Activated CD8-positive, alpha-beta memory T cell treated with anti-CD3 and anti-CD28 coated beads, Interleukin-2, amount 50 U/mL, for 48 hours (primary cell): Measurements from ENCODE around the gene USP10.
"Not testable (repeated sequence)": the region's sequence is repeated elsewhere in the genome, so short reads cannot be mapped to it uniquely, and the experiment has no call there.

ENCODE experiments used
- DNase-seq: peaks from one replicate; pipeline ENCODE4 v3.0.0-alpha.2; 2020

USP10 gene

DNA sequence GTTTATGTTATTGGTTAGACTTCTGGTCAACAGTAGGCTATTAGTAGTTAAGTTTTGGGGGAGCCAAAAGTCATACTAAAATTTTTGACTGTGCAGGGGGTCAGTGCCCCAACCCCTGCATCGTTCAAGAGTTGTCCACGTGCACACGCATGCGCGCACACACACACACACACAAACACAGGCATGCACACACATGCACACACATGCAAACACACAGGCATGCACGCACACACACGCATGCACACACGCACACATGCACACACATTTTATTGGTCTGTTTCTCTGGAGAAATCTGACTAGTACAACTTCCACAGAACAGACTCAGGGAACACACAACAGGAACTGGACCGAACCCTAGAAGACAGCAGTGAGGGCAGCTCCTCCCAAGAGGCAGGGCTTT is 24.4 kb upstream of the USP10 start:
- no peak for DNase-seq

DNA sequence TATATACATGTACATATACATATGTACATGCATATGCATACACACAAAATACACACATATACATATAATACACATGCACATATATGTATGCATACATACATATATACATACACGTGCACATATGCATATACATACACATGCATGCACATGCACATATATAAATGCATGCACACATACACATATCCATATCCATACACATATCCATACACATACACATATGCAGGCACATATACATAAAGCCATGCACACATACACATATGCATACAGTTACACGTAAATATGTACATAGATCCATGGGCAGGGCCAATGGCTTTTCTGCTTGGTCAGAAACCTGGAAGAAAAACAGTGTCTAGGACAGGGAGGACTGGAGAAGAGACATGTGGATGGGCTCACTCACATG is 23.9 kb upstream of the USP10 start:
- no peak for DNase-seq

GRCh38 chr16:84677017-84677803 is 22.6 kb upstream of the USP10 start:
- DNase-seq, result no peak

- no peak for DNase-seq
Observed at GRCh38 chr16:84677849-84678248, 22.0 kb upstream of the USP10 start.

DNA sequence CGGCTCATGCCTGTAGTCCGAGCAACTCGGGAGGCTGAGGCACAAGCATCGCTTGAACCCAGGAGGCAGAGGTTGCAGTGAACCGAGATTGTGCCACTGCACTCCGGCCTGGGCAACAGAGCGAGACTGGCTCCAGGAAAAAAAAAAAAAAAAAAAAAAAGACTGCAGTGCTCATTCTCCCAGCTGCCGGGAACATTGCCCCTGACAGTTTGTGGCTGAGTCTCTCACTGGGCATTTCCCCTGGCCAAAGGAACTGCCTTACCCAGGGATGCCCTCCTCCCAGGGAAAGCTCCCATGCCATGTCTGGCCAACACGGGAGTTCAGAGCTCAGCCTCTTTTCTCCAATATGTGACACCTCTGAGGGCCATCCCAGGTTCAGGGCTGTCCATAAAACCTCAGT is 21.3 kb upstream of the USP10 start:
- no peak for DNase-seq

DNA sequence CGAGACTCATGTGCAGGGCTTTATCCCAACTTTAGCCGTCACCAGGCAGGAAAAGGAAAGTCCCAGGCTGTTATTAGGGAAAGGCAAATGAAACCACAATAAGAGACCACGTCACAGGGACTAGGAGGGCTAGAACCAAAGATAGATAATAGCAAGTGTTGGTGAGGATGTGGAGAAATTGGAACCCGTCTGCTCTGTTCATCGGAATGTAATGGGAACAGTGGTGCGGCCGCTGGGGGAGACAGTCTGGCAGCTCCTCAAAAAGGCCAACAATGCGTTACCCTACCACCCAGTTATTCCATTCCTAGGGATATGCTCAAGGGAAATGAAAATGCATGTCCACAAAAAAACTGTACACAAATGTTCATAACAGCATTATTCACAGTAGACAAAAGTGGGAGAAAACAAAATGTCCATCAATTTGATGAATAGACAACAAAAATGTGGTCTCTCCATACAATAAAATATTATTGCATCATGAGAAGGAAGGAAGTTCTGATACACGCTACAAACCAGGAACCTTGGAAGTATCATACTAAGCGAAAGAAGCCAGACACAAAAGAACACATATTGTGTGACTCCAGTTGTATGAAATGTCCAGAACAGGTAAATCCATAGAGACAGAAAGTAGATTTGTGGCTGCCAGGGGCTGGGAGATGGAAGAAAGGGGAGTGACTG is 19.5 kb upstream of the USP10 start:
- no peak for DNase-seq

- DNase-seq, result no peak
Observed at GRCh38 chr16:84680843-84681629, 18.8 kb upstream of the USP10 start.

DNA sequence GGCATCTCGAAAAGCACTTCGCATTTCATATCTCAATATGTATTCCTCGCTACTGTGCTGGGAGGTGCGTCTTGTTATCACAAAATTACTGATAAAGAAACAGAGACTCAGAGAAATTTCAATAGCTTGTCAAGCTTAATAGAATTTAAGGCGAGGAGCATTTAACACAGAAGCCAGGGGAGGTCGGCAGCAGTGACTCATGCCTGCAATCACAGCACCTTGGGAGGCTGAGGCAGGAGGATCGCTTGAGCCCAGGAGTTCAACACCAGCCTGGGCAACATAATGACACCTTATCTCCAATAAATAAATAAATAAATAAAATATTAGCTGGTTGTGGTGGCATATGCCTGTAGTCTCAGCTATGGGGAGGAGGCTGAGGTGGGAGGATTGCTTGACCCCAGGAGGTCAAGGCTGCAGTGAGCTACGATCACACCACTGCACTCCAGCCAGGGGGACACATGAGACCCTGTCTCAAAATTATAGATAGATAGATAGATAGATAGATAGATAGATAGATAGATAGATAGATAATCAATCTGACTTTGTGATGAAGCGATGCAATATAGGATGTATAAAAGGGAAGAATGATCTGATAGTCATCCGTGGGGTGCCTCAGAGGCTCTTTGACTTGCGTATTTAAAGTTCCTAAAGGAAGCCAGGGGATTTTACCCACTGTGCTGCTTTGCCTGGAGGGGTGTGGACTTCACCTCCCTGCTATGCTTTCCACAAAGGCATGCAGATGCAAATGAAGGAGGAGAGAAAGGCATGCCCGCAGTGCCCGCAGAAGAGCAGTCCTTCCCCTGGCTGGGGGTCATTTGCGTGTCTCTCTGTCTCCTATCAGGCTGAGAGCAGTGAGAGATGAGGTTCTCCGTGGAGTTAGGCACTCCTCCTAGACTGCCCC is 15.9 kb upstream of the USP10 start:
- DNase-seq, result no peak

DNA sequence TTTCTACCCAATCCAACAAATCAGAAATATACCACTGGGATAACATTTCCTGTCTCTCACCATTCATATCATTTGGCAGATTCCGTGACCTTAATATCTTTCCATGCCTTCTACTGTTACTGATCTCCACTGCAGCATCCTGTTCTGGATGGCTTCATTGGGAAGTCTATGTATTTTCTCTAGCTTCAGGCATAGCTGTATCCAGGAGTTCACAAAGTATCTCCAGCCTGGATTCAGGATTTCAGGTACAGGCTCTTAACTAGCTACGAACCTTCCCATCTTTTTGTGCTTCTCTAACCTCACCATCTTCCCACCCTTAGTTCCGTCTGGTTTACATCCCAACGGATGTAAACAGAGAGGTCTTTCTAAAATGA is 15.2 kb upstream of the USP10 start:
- DNase-seq, result no peak

DNA sequence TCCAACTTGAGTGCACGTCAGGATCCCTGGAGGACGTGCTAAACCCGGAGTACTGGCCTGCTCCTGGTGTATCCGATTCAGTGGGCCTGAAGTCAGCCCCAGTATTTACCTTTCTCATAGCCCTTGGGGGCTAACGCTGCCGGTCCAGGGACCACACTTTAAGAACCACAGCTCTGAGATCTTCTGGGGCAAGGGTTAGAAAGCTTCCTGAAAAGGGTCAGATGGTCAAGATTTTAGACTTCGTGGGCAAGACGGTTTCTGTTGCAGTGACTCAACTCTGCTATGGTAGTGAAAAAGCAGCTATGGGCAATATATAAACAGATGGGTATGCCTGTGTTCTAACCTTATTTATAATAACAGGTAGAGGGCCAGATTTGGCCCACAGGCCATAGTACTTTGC is 14.6 kb upstream of the USP10 start:
- no peak for DNase-seq

- DNase-seq, result no peak
Observed at GRCh38 chr16:84686707-84687298, 13.0 kb upstream of the USP10 start.

DNA sequence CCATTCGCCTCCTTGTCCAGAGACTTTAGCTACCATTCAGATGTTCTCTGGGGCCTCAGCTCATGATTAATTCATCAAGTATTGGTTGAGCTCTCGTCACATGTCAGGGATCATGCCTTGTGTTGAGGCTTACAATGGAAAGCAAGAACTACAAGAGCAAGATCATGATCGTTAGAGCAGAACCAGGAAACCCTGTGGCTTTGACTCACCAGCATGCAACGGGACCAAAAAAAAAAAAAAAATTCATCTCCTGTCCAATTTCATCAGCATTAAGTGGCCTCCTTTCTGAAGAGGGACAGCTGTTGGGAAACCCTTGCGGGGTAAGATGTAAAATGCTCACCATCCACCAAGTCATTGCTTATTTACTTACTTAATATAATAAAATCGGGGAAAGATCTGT is 12.1 kb upstream of the USP10 start:
- no peak for DNase-seq

GRCh38 chr16:84688163-84688562 is 11.6 kb upstream of the USP10 start:
- DNase-seq, result not testable (repeated sequence)

- no peak for DNase-seq
Observed at GRCh38 chr16:84689111-84689510, 10.7 kb upstream of the USP10 start.

DNA sequence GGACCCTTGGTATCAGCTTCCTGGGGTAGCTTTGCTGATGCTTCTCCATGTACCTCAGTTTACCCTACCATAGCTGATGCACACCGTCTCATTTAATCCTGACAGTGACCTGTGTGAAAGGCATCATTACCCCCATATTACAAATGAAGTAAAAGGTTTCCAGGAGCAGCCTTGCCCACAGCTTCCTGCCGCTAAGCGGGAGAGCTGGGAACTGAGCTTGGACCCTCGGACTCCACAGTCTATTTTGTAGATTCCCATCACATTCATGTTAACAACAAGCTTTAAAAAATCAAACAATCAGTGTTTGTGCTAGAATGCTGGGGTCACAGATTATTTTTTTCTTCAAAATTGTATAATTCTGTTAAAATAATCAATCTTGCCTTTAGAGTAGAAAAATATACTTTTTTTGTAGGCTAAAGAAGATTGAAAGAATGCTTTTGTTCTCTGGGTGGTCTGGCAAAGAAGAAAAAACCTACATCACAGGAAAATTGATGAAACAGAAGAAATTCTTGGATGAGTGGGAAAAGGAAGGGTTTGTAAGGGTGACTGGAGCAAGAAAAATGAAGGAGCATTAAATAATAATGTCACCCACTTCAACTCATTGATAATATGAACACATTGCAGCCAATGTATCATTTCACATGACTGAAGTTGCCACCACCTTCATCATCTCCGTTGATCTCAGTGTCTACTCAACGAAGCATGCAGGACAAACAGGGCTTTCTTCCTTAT is 9.5 kb upstream of the USP10 start:
- DNase-seq, result no peak

- no peak for DNase-seq
Observed at GRCh38 chr16:84692451-84693214, 7.2 kb upstream of the USP10 start.

DNA sequence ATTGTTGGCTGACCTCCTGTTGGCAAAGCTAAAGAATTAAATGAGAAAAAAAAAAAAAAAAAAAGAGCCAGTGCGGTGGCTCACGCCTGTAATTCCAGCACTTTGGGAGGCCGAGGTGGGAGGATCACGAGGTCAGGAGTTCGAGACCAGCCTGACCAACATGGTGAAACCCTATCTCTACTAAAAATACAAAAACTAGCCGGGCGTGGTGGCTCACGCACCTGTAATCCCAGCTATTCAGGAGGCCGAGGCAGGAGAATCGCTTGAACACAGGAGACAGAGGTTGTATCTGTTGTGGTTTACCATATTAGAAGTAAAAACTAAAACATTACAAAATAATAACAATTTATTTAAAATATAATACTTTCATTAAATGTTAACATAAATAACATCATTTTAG is 5.9 kb upstream of the USP10 start:
- not testable (repeated sequence) for DNase-seq

- no peak for DNase-seq
Observed at GRCh38 chr16:84694980-84695379, 4.8 kb upstream of the USP10 start.

GRCh38 chr16:84699147-84699711 is 571 bp upstream of the USP10 start:
- DNase-seq, result no peak
